ENCODE data around the gene PUS3. TPM values are rescaled to one million over a fixed set of nuclear protein-coding genes. Genes with fewer than 3 reads are reported as not detected.

Gene PUS3
- total RNA-seq, 1 donor from 2014 or later, result 31.3 TPM

- Histone ChIP-seq H3K27ac (no peak within 1 kb of the TSS), H3K36me3 (no peaks in the 10 kb centered on the region), H3K4me1 (no peaks in the 10 kb centered on the region), H3K9me3 (no peaks in the 10 kb centered on the region), H3K27me3 (no peaks in the 10 kb centered on the region), H3K4me3 (no peak within 1 kb of the TSS)
- TF ChIP-seq CTCF (IDR thresholded peaks at IDR 0.05), result no peak
- DNase-seq (ENCODE audit: low spot score in 2 of 2), result no peak
- intact Hi-C loops (cut with DNase I), result no loop called here
Measured at GRCh38 chr11:125945797-125946520, 43.0 kb upstream of the PUS3 start, which contains the start of gene VSIG10L2. Gene VSIG10L2, plus strand, starts transcription at chr11:125946044. Its CDS starts 12 bp downstream, at chr11:125946056.

GRCh38 chr11:125945011-125945796 lies 42.2 kb upstream of the PUS3 start:
- no peaks in the 10 kb centered on the region for H3K36me3 ChIP-seq
- intact Hi-C loops (cut with DNase I), result no loop called here
- no peak for DNase-seq (ENCODE audit: low spot score in 2 of 2)

GRCh38 chr11:125944350-125945010 lies 41.5 kb upstream of the PUS3 start:
- no peaks in the 10 kb centered on the region for H3K36me3 ChIP-seq
- intact Hi-C loops (cut with DNase I), result loop anchor here (5.0 kb wide), 1 partner anchor 248 kb away; no protein-coding TSS in a partner anchor
- TF ChIP-seq CTCF (IDR thresholded peaks at IDR 0.05), result no peak
- no peaks in the 10 kb centered on the region for H3K9me3 ChIP-seq
- H3K4me3 ChIP-seq, result no peak overlapping the region
- H3K27ac ChIP-seq, result no peak overlapping the region
- DNase-seq (ENCODE audit: low spot score in 2 of 2), result no peak
- H3K27me3 ChIP-seq, result no peaks in the 10 kb centered on the region
- H3K4me1 ChIP-seq, result no peaks in the 10 kb centered on the region

More at GRCh38 chr11:125945011-125945796, 42.2 kb upstream of the PUS3 start:
- H3K27ac ChIP-seq, result no peak overlapping the region
- H3K27me3 ChIP-seq, result no peaks in the 10 kb centered on the region
- no peaks in the 10 kb centered on the region for H3K4me1 ChIP-seq
- TF ChIP-seq CTCF (IDR thresholded peaks at IDR 0.05), result no peak
- H3K4me3 ChIP-seq, result no peak overlapping the region
- no peaks in the 10 kb centered on the region for H3K9me3 ChIP-seq

GRCh38 chr11:125943661-125944349 lies 40.8 kb upstream of the PUS3 start:
- no peak for DNase-seq (ENCODE audit: low spot score in 2 of 2)
- intact Hi-C loops (cut with DNase I), result loop anchor here (5.0 kb wide), 1 partner anchor 248 kb away; no protein-coding TSS in a partner anchor

More at GRCh38 chr11:125943661-125944349, 40.8 kb upstream of the PUS3 start:
- H3K4me1 ChIP-seq, result no peaks in the 10 kb centered on the region
- H3K27ac ChIP-seq, result no peak overlapping the region
- no peaks in the 10 kb centered on the region for H3K36me3 ChIP-seq
- no peak overlapping the region for H3K4me3 ChIP-seq
- no peak for TF ChIP-seq CTCF (IDR thresholded peaks at IDR 0.05)
- no peaks in the 10 kb centered on the region for H3K27me3 ChIP-seq
- H3K9me3 ChIP-seq, result no peaks in the 10 kb centered on the region
